Neural progenitor cell (in vitro differentiated cells): Measurements from ENCODE around the gene RNF5. TPM values are rescaled to one million over a fixed set of nuclear protein-coding genes. Genes with fewer than 3 reads are reported as not detected.

Experiments
- DNase-seq: peaks from one replicate; pipeline ENCODE4 v3.0.0-alpha.2; 2016; ENCODE audit warnings: low spot score
- H2AFZ ChIP-seq: fragments of 200-600 bp; sonication (generic); replicated peaks from 2 replicates; pipeline ENCODE4 v1.6.1; 2016; ENCODE audit warnings: antibody characterized with exemption
- H3F3A ChIP-seq: fragments of 200-600 bp; sonication (generic); 2 replicates; pipeline ENCODE4 v1.6.1; 2016; ENCODE audit warnings: antibody characterized with exemption, low read depth
- H3K27ac ChIP-seq: fragments of 200-600 bp; sonication (generic); 2 replicates; pipeline ENCODE4 v1.5.1; 2016; ENCODE audit warnings: mild to moderate bottlenecking
- H3K27me3 ChIP-seq: fragments of 200-600 bp; sonication (generic); 2 replicates; pipeline ENCODE4 v1.6.1; 2016; ENCODE audit warnings: mild to moderate bottlenecking, moderate library complexity
- H3K36me3 ChIP-seq: fragments of 200-600 bp; sonication (generic); 2 replicates; pipeline ENCODE4 v1.5.1; 2016
- H3K4me1 ChIP-seq: fragments of 200-600 bp; sonication (generic); 2 replicates; pipeline ENCODE4 v1.6.1; 2016; ENCODE audit warnings: mixed run types
- H3K4me2 ChIP-seq: fragments of 200-600 bp; sonication (generic); 2 replicates; pipeline ENCODE4 v1.6.1; 2016
- H3K4me3 ChIP-seq: fragments of 200-600 bp; sonication (generic); 2 replicates; pipeline ENCODE4 v1.5.1; 2016
- H3K79me2 ChIP-seq: fragments of 200-600 bp; sonication (generic); 2 replicates; pipeline ENCODE4 v1.6.1; 2016; ENCODE audit warnings: low read depth
- H3K9ac ChIP-seq: fragments of 200-600 bp; sonication (generic); 2 replicates; pipeline ENCODE4 v1.6.1; 2016
- H3K9me3 ChIP-seq: fragments of 200-600 bp; sonication (generic); 2 replicates; pipeline ENCODE4 v1.5.1; 2016; ENCODE audit warnings: low read depth
- H4K20me1 ChIP-seq: fragments of 200-600 bp; sonication (generic); 2 replicates; pipeline ENCODE4 v1.6.1; 2016; ENCODE audit warnings: low read depth
- H3K27ac Mint-ChIP-seq: 3 replicates; pipeline ENCODE4 v1.8.0; 2021; ENCODE audit warnings: mixed read lengths
- H3K27me3 Mint-ChIP-seq: 2 replicates; pipeline ENCODE4 v1.8.0; 2022; ENCODE audit warnings: low read depth, mild to moderate bottlenecking, inconsistent platforms, moderate library complexity, mixed read lengths; ENCODE audit not compliant: insufficient read depth
- H3K36me3 Mint-ChIP-seq: 3 replicates; pipeline ENCODE4 v1.8.0; 2021; ENCODE audit warnings: mixed read lengths
- H3K4me1 Mint-ChIP-seq: 3 replicates; pipeline ENCODE4 v1.8.0; 2021; ENCODE audit warnings: mixed read lengths
- H3K4me3 Mint-ChIP-seq: 3 replicates; pipeline ENCODE4 v1.8.0; 2021; ENCODE audit warnings: mild to moderate bottlenecking, moderate library complexity, mixed read lengths
- H3K9me3 Mint-ChIP-seq: 3 replicates; pipeline ENCODE4 v1.8.0; 2020; ENCODE audit warnings: mixed read lengths
- CTCF ChIP-seq: fragments of 200-600 bp; sonication (generic); IDR thresholded peaks from 2 replicates; pipeline ENCODE4 v1.5.1; 2017; ENCODE audit warnings: antibody characterized with exemption, mild to moderate bottlenecking
- EZH2 ChIP-seq: fragments of 200-600 bp; sonication (generic); IDR thresholded peaks from 2 replicates; pipeline ENCODE4 v1.6.1; 2017; ENCODE audit warnings: antibody characterized with exemption, mild to moderate bottlenecking, moderate library complexity
- EZH2phosphoT487 ChIP-seq: fragments of 200-600 bp; sonication (generic); IDR thresholded peaks from 2 replicates; pipeline ENCODE4 v1.6.1; 2017; ENCODE audit warnings: antibody characterized with exemption
- total RNA-seq: library from RNA; depleted of rRNA; stranded (reverse); fragments of >200 nt; gene quantifications from 2 replicates; pipeline ENCODE4 v1.2.3, GENCODE V29; 2015; ENCODE audit warnings: low replicate concordance

The RNF5 gene
- total RNA-seq, 1 donor from 2014 or later = 129 TPM

GRCh38 chr6:32131439-32131948 is 46.7 kb upstream of the RNF5 start:
- Mint-ChIP-seq H3K36me3 (no peaks in the 10 kb centered on the region), H3K27ac (no peak overlapping the region), H3K4me3 (peak overlapping the region; percentile 75), H3K27me3 (peaks cover 10% of the 10 kb centered on the region), H3K9me3 (no peaks in the 10 kb centered on the region), H3K4me1 (peaks cover 30% of the 10 kb centered on the region)
- DNase-seq = no peak
- no peak overlapping the region for H3K4me2 ChIP-seq
- no peaks in the 10 kb centered on the region for H4K20me1 ChIP-seq
- no peak overlapping the region for H2AFZ ChIP-seq
- no peak overlapping the region for H3K4me3 ChIP-seq
- TF ChIP-seq CTCF = no peak
- peaks cover 10% of the 10 kb centered on the region for H3K27me3 ChIP-seq
- peaks cover 18% of the 10 kb centered on the region for H3K4me1 ChIP-seq
- peaks cover 24% of the 10 kb centered on the region for H3K79me2 ChIP-seq
- peaks cover 29% of the 10 kb centered on the region for H3F3A ChIP-seq
- no peak overlapping the region for H3K27ac ChIP-seq
- no peaks in the 10 kb centered on the region for H3K9me3 ChIP-seq
- no peak overlapping the region for H3K9ac ChIP-seq
- H3K36me3 ChIP-seq = no peaks in the 10 kb centered on the region

- Mint-ChIP-seq H3K4me1 (peaks cover 24% of the 10 kb centered on the region), H3K27ac (peak overlapping the region; percentile 76), H3K27me3 (peaks cover 10% of the 10 kb centered on the region), H3K36me3 (no peaks in the 10 kb centered on the region), H3K4me3 (peak overlapping the region; percentile 46), H3K9me3 (no peaks in the 10 kb centered on the region)
- Histone ChIP-seq H2AFZ (no peak overlapping the region), H3F3A (peaks cover 26% of the 10 kb centered on the region), H3K27me3 (peaks cover 10% of the 10 kb centered on the region), H3K36me3 (no peaks in the 10 kb centered on the region), H3K27ac (no peak overlapping the region), H3K9ac (no peak overlapping the region), H4K20me1 (no peaks in the 10 kb centered on the region), H3K4me1 (peaks cover 13% of the 10 kb centered on the region), H3K9me3 (no peaks in the 10 kb centered on the region), H3K79me2 (peaks cover 18% of the 10 kb centered on the region), H3K4me2 (no peak overlapping the region), H3K4me3 (no peak overlapping the region)
- no peak for DNase-seq
- TF ChIP-seq EZH2phosphoT487 (no peak), CTCF (no peak), EZH2 (no peak)
These were observed 46.1 kb upstream of the RNF5 start for GRCh38 chr6:32132110-32132509.

GRCh38 chr6:32133786-32134185 is 44.4 kb upstream of the RNF5 start:
- no peak for TF ChIP-seq EZH2
- TF ChIP-seq CTCF = no peak
- TF ChIP-seq EZH2phosphoT487 = no peak
- H3K27me3 ChIP-seq = peaks cover 10% of the 10 kb centered on the region
- no peak overlapping the region for H3K4me2 ChIP-seq
- H3K36me3 Mint-ChIP-seq = no peaks in the 10 kb centered on the region
- H3K9ac ChIP-seq = no peak overlapping the region
- no peak overlapping the region for H3K4me3 Mint-ChIP-seq
- H3F3A ChIP-seq = peaks cover 12% of the 10 kb centered on the region
- H3K27ac ChIP-seq = no peak overlapping the region
- H2AFZ ChIP-seq = no peak overlapping the region
- peaks cover 12% of the 10 kb centered on the region for H3K79me2 ChIP-seq
- peaks cover 10% of the 10 kb centered on the region for H3K27me3 Mint-ChIP-seq
- peaks cover 12% of the 10 kb centered on the region for H3K4me1 ChIP-seq
- no peaks in the 10 kb centered on the region for H3K9me3 Mint-ChIP-seq
- no peak overlapping the region for H3K27ac Mint-ChIP-seq
- DNase-seq = no peak
- peaks cover 27% of the 10 kb centered on the region for H3K4me1 Mint-ChIP-seq
- H4K20me1 ChIP-seq = no peaks in the 10 kb centered on the region
- no peaks in the 10 kb centered on the region for H3K36me3 ChIP-seq
- no peaks in the 10 kb centered on the region for H3K9me3 ChIP-seq
- no peak overlapping the region for H3K4me3 ChIP-seq
